Endothelial cell of umbilical vein (primary cell): ENCODE measurements around the gene PDLIM3. TPM values are rescaled to one million over a fixed set of nuclear protein-coding genes. Genes with fewer than 3 reads are reported as not detected.

Source experiments
- BruUV-seq: library from RNA; stranded (reverse); fragments of 400-500 nt; replicated peaks from 2 replicates; lab custom pipeline; 2021; lab: Mats Ljungman, UMichigan
- CTCF ChIA-PET: fragments of 300-600, 350-600 bp; sonication (Branson Sonifier 250); formaldehyde crosslinking; loops from one replicate; lab custom pipeline; 2021; ENCODE audit warnings: antibody characterized with exemption, inconsistent platforms; lab: Charles Lee
- POLR2A ChIA-PET: fragments of 300-600, 350-600 bp; sonication (Branson Sonifier 250); formaldehyde crosslinking; loops from one replicate; lab custom pipeline; 2021; ENCODE audit warnings: antibody characterized with exemption, inconsistent platforms; lab: Charles Lee
- DNase-seq: peaks from one replicate; pipeline ENCODE4 v3.0.0-alpha.2; 2011; ENCODE audit warnings: low read depth, low spot score
- FAIRE-seq: peaks from 2 replicates; lab custom pipeline; 2011; peaks lifted over from hg19 to GRCh38; lab: Jason Lieb, UNC
- H2AFZ ChIP-seq: 2 replicates; pipeline ENCODE4 v1.6.0; 2012; ENCODE audit warnings: low read depth, low read length, control low read depth, inconsistent platforms
- H3K27ac ChIP-seq: 2 replicates; pipeline ENCODE4 v1.5.1; 2011; ENCODE audit warnings: low read depth, mild to moderate bottlenecking, control low read depth, low read length, moderate library complexity; ENCODE audit not compliant: insufficient read depth
- H3K27me3 ChIP-seq, 2 experiments: 2 replicates each; pipeline versions ENCODE4 v1.6.0 to v1.6.1; 2011; ENCODE audit warnings: low read length in 2 of 2, mixed read lengths in 1 of 2; ENCODE audit not compliant: control insufficient read depth in 2 of 2, insufficient read depth in 2 of 2
- H3K36me3 ChIP-seq, 2 experiments: 2 replicates in 1 of 2; 3 replicates in 1 of 2; pipeline ENCODE4 v1.5.1; 2011; ENCODE audit warnings: low read length in 2 of 2, mild to moderate bottlenecking in 1 of 2, moderate library complexity in 1 of 2; ENCODE audit not compliant: control insufficient read depth in 2 of 2, insufficient read depth in 2 of 2; ENCODE audit errors: extremely low read depth in 1 of 2
- H3K4me1 ChIP-seq: 3 replicates; pipeline ENCODE4 v1.5.1; 2011; ENCODE audit warnings: mild to moderate bottlenecking, low read length; ENCODE audit not compliant: control insufficient read depth, insufficient read depth; ENCODE audit errors: extremely low read depth
- H3K4me2 ChIP-seq: 2 replicates; pipeline ENCODE4 v1.6.1; 2011; ENCODE audit warnings: low read length, control low read depth, mixed read lengths; ENCODE audit not compliant: insufficient read depth
- H3K4me3 ChIP-seq, 3 experiments: fragments of 200-600 bp in 1 of 3; sonication (generic), shearing (Covaris generic) in 1 of 3; replicated peaks in 1 of 3; 2 replicates each; pipeline ENCODE4 v1.5.1; 2011 to 2016; ENCODE audit warnings: control low read depth in 3 of 3, low read length in 3 of 3, mild to moderate bottlenecking in 2 of 3, inconsistent platforms in 1 of 3, low read depth in 1 of 3, moderate library complexity in 1 of 3; ENCODE audit not compliant: insufficient read depth in 1 of 3
- H3K79me2 ChIP-seq: 2 replicates; pipeline ENCODE4 v1.6.0; 2012; ENCODE audit warnings: low read length, inconsistent platforms; ENCODE audit not compliant: control insufficient read depth, insufficient read depth
- H3K9ac ChIP-seq: replicated peaks from 2 replicates; pipeline ENCODE3; 2011; ENCODE audit warnings: low read length, control low read depth; ENCODE audit not compliant: insufficient read depth; ENCODE audit errors: extremely low read depth
- H3K9me1 ChIP-seq: replicated peaks from 3 replicates; pipeline ENCODE4 v1.6.0; 2011; ENCODE audit warnings: mild to moderate bottlenecking, low read length; ENCODE audit not compliant: control insufficient read depth, insufficient read depth; ENCODE audit errors: extremely low read depth
- H3K9me3 ChIP-seq: replicated peaks from 2 replicates; pipeline ENCODE4 v1.5.1; 2012; ENCODE audit warnings: low read length, inconsistent platforms; ENCODE audit not compliant: control insufficient read depth, insufficient read depth
- H4K20me1 ChIP-seq: replicated peaks from 2 replicates; pipeline ENCODE3; 2011; ENCODE audit warnings: mild to moderate bottlenecking, low read length; ENCODE audit not compliant: control insufficient read depth, insufficient read depth; ENCODE audit errors: extremely low read depth
- CTCF ChIP-seq, 2 donors: IDR thresholded peaks; 1 replicate in 1 of 2; 2 replicates in 1 of 2; pipeline ENCODE4 v1.5.1; 2011; ENCODE audit warnings: low read length in 2 of 2, mild to moderate bottlenecking in 2 of 2, moderate library complexity in 2 of 2, control low read depth in 1 of 2, inconsistent platforms in 1 of 2, low read depth in 1 of 2; ENCODE audit not compliant: insufficient read depth in 1 of 2; ENCODE audit errors: extremely low read depth in 1 of 2
- EZH2 ChIP-seq: IDR thresholded peaks from 2 replicates; pipeline ENCODE4 v1.6.1; 2012; ENCODE audit warnings: borderline replicate concordance, low read depth, mild to moderate bottlenecking, moderate library complexity, low read length, inconsistent platforms; ENCODE audit not compliant: severe bottlenecking
- FOS ChIP-seq: IDR thresholded peaks from 2 replicates; pipeline ENCODE4 v1.6.1; 2011; ENCODE audit warnings: mild to moderate bottlenecking, low read length, moderate library complexity, borderline replicate concordance; ENCODE audit not compliant: insufficient read depth
- GATA2 ChIP-seq: IDR thresholded peaks from 2 replicates; pipeline ENCODE4 v1.7.0; 2011; ENCODE audit warnings: low read depth, mild to moderate bottlenecking, moderate library complexity, mixed read lengths, low read length; ENCODE audit not compliant: insufficient read length, insufficient read depth
- JUN ChIP-seq: IDR thresholded peaks from 2 replicates; pipeline ENCODE4 v1.6.1; 2011; ENCODE audit warnings: borderline replicate concordance, low read depth; ENCODE audit not compliant: insufficient read length, insufficient read depth
- MAX ChIP-seq: IDR thresholded peaks from 2 replicates; pipeline ENCODE4 v1.6.1; 2011; ENCODE audit not compliant: insufficient read depth, insufficient read length
- MYC ChIP-seq: IDR thresholded peaks from one replicate; pipeline ENCODE4 v1.6.1; 2011; ENCODE audit warnings: mild to moderate bottlenecking, low read depth, low read length
- POLR2A ChIP-seq: IDR thresholded peaks from 2 replicates; pipeline ENCODE4 v1.6.1; 2012; ENCODE audit warnings: low read depth, mild to moderate bottlenecking, control low read depth, low read length
- POLR2AphosphoS5 ChIP-seq: IDR thresholded peaks from 2 replicates; pipeline ENCODE4 v1.6.1; 2012; ENCODE audit warnings: low read depth, mild to moderate bottlenecking, control low read depth, low read length, moderate library complexity; ENCODE audit not compliant: insufficient read depth
- dilution Hi-C: fragments of 300-500 bp; cut with MboI; formaldehyde crosslinking; loops from one replicate; pipeline ENCODE4 v1.15.0; 2019; ENCODE audit warnings: low sequenced_read_pairs; ENCODE audit not compliant: extremely low pct_ligation_motif_present
- intact Hi-C: fragments of 100-400 bp; cut with micrococcal nuclease; formaldehyde crosslinking; loops from one replicate; pipeline ENCODE4 v1.10.0; 2022
- polyA plus RNA-seq, 4 experiments: library from polyadenylated mRNA; depleted of rRNA in 3 of 4; stranded (reverse) in 3 of 4; unstranded in 1 of 4; fragments of >200 nt; gene quantifications; 2 replicates each; pipeline versions ENCODE4 v1.2.1 to v1.2.3, GENCODE V29; 2011 to 2012; ENCODE audit warnings: missing spikeins in 1 of 4
- total RNA-seq: library from RNA; stranded (reverse); gene quantifications from 2 replicates; pipeline ENCODE4 v1.2.3, GENCODE V29; 2021

The PDLIM3 gene
- total and polyA plus RNA-seq, 2 donors (not counting 3 experiments of a cell fraction or from before 2014, with no cell fraction given), result 9.7 to 17.6 TPM

- Histone ChIP-seq H3K27ac (no peak overlapping the region), H3K9me3 (no peaks in the 10 kb centered on the region), H3K79me2 (no peaks in the 10 kb centered on the region), H3K4me2 (no peak overlapping the region), H3K9me1 (no peaks in the 10 kb centered on the region), H3K4me1 (peaks cover 6% of the 10 kb centered on the region), H3K36me3 (no peaks in the 10 kb centered on the region), H2AFZ (no peak overlapping the region), H3K9ac (no peak overlapping the region), H3K27me3 (peaks cover 0 to 10% of the 10 kb centered on the region in 2 experiments), H4K20me1 (no peaks in the 10 kb centered on the region), H3K4me3 (no peak overlapping the region)
- no TSS peak for BruUV-seq
- no peak for TF ChIP-seq EZH2
- TF ChIP-seq MYC, result no peak
- TF ChIP-seq MAX, result no peak
- TF ChIP-seq POLR2AphosphoS5, result no peak
- no peak for TF ChIP-seq JUN
- no peak for TF ChIP-seq CTCF (IDR thresholded peaks at IDR 0.05; ENCODE audit: extremely low read depth in 1 of 2, insufficient read depth in 1 of 2, low read depth in 1 of 2, low read length in 2 of 2)
- no peak for TF ChIP-seq FOS
- no peak for TF ChIP-seq POLR2A
- TF ChIP-seq GATA2, result no peak
- DNase-seq, result peak; percentile 9
- ChIA-PET POLR2A (interaction anchor here (1.1 kb wide), 1 partner anchor 12 kb away, joined by 4 read pairs; no protein-coding TSS in a partner anchor), CTCF (interaction anchor here (1.3 to 1.5 kb wide), 2 partner anchors 55 to 57 kb away, joined by 3 to 5 read pairs; no protein-coding TSS in a partner anchor)
- intact Hi-C loops (no loop called here), dilution Hi-C loops (no loop called here)
- FAIRE-seq, result no peak
These were observed 5.3 kb upstream of the PDLIM3 start for GRCh38 chr4:185540487-185541120.
